NCI-H2171 treated with DMSO at 0.1 percent for 48 hours (cell line): ENCODE results near the gene PCNT.
"Not testable (repeated sequence)": the region's sequence is repeated elsewhere in the genome, so short reads cannot be mapped to it uniquely, and the experiment has no call there.

Source experiments
- DNase-seq: peaks from one replicate; lab custom pipeline; 2025; lab: John Stamatoyannopoulos, UW

The PCNT gene

GRCh38 chr21:46304955-46305354, 19.0 kb upstream of the PCNT start:
- DNase-seq, result no peak

GRCh38 chr21:46307625-46308024, 16.3 kb upstream of the PCNT start:
- no peak for DNase-seq

GRCh38 chr21:46308431-46308830, 15.5 kb upstream of the PCNT start:
- no peak for DNase-seq

- DNase-seq, result not testable (repeated sequence)
Measured at GRCh38 chr21:46310260-46310659, 13.7 kb upstream of the PCNT start.

GRCh38 chr21:46311568-46311967, 12.4 kb upstream of the PCNT start:
- DNase-seq, result no peak

GRCh38 chr21:46312949-46313348, 11.0 kb upstream of the PCNT start:
- no peak for DNase-seq

- DNase-seq, result no peak
Measured at GRCh38 chr21:46314441-46315020, 9.4 kb upstream of the PCNT start.

GRCh38 chr21:46316708-46317324, 7.1 kb upstream of the PCNT start:
- no peak for DNase-seq

GRCh38 chr21:46317710-46318463, 6.1 kb upstream of the PCNT start:
- peak; percentile 57 for DNase-seq

GRCh38 chr21:46318464-46318845, 5.5 kb upstream of the PCNT start:
- no peak for DNase-seq

- no peak for DNase-seq
Measured at GRCh38 chr21:46319186-46319585, 4.8 kb upstream of the PCNT start.

- DNase-seq, result peak; percentile 36
Measured at GRCh38 chr21:46320331-46320801, 3.6 kb upstream of the PCNT start.

- DNase-seq, result peak; percentile 42
Measured at GRCh38 chr21:46322351-46323226, 1.4 kb upstream of the PCNT start.

- DNase-seq, result peak; percentile 26
Measured at GRCh38 chr21:46323227-46323709, 688 bp upstream of the PCNT start.

- DNase-seq, result peak; percentile 75
Measured at GRCh38 chr21:46324390-46325072, 575 bp downstream of the PCNT start.

- DNase-seq, result peak; percentile 66
Measured at GRCh38 chr21:46325073-46325912, 1.3 kb downstream of the PCNT start.

GRCh38 chr21:46326110-46326703, 2.3 kb downstream of the PCNT start:
- no peak for DNase-seq

- DNase-seq, result no peak
Measured at GRCh38 chr21:46327711-46328110, 3.8 kb downstream of the PCNT start.

GRCh38 chr21:46328151-46328550, 4.2 kb downstream of the PCNT start:
- no peak for DNase-seq

GRCh38 chr21:46329796-46330195, 5.8 kb downstream of the PCNT start:
- DNase-seq, result no peak
